Adipose tissue (tissue), 3 donors: Measurements from ENCODE around the gene RAP1GDS1. TPM values are rescaled to one million over a fixed set of nuclear protein-coding genes. Genes with fewer than 3 reads are reported as not detected.
"Not testable (repeated sequence)": the region's sequence is repeated elsewhere in the genome, so short reads cannot be mapped to it uniquely, and the experiment has no call there.

Experiments
- H3K27ac ChIP-seq: one replicate; pipeline ENCODE4 v1.5.1; 2013; ENCODE audit warnings: low read depth, low read length
- WGBS, 3 donors: extraction: QIAGEN DNeasy Blood & Tissue Kit; methylation state at CpG; one replicate each; pipeline ENCODE4 v1.1.7; 2013; 5-methylcytosine and 5-hydroxymethylcytosine counted together
- polyA plus RNA-seq, 3 donors: library from polyadenylated mRNA; stranded (reverse); fragments of 200-250 nt; gene quantifications; one replicate each; pipeline ENCODE4 v1.2.3, GENCODE V29; 2013
- donor health status: healthy with polysubstance abuse.
- donor health status: Bipolar disorder and iron deficiency.
- donor health status: healthy.

Gene RAP1GDS1
- polyA plus RNA-seq, 3 donors: 14.4 to 20.0 (median 18.5) TPM

DNA sequence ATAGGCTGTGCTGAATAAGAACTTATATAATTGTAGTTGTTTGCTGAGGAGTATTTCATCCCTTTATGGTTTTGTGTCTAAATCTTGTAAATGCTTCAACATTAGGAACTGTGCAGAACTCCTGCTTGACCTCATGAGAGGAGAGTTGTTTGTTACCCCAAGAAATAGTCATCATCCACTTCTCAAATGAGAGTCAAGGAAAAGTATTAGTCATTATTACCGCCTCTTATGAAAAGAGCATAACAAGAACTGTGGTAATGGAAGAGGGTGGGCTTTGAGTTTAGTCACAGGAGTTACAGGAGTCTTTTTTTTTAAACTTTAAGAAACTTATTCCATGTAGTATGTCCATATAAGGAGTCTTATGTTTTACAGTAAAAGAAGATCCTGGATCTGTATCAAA, 132.9 kb downstream of the RAP1GDS1 start:
- H3K27ac ChIP-seq: no peak overlapping the region
- WGBS, 3 donors: 96 to 100% (median 96%) methylated on average over 1 of the region's 1 CpG

DNA sequence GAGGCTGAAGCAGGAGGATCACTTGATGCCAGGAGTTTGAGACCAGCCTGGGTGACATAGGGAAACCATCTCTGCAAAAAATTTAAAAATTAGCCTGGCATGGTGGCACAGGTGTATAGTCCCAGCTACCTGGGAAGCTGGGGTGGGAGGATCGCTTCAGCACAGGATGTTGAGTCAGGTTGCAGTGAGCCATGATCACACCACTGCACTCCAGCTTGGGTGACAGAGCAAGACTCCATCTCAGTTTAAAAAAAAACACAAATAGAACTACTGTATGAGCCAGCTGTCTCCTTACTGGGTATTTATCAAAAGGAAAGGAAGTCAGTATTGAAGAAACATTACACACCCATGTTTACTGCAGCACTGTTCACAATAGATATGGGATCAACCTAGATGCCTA, 138.7 kb downstream of the RAP1GDS1 start:
- H3K27ac ChIP-seq: no peak overlapping the region
- 94 to 96% (median 96%) methylated on average over 1 of the region's 1 CpG for WGBS, 3 donors

DNA sequence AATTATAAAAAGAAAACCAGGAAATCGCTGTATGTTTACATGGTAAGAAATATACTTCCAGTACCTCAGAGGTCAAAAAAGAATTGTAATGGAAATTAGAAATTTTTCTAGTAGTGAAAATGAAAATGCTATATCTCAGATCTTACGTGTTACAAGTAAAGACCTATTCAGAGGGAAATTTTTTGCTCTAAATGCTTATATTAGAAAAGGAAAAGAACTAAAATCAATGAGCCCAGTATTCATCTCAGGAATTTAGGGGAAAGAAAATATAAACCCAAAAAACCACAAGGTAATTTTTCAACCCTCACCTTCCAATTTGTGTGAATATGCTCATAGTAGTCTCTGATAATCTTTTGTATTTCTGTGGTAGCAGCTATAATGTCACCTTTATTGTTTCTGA, 145.6 kb downstream of the RAP1GDS1 start:
- no peak overlapping the region for H3K27ac ChIP-seq
- 94 to 100% (median 95%) methylated on average over 2 of the region's 2 CpGs for WGBS, 3 donors

DNA sequence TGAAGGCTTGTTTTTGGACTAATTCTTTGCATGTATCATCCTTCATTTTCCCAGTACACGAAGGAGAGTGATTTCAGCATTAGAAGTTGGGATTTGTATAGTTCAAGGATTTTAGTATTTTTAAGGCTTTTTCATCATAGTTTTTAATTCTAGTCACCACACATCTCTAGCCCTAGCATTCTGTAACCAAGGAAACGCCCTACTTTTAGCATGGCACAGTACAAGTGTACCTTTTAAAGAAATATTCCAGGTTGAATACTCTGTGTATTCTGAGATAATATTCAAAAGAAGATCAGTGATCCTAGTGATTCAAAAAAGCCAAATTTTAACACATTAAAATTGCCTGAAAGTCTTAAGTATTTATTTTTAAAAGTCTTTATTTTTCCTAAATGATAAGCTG, 150.5 kb downstream of the RAP1GDS1 start:
- H3K27ac ChIP-seq: no peak overlapping the region
- 95 to 98% (median 97%) methylated on average over 2 of the region's 2 CpGs for WGBS, 3 donors

DNA sequence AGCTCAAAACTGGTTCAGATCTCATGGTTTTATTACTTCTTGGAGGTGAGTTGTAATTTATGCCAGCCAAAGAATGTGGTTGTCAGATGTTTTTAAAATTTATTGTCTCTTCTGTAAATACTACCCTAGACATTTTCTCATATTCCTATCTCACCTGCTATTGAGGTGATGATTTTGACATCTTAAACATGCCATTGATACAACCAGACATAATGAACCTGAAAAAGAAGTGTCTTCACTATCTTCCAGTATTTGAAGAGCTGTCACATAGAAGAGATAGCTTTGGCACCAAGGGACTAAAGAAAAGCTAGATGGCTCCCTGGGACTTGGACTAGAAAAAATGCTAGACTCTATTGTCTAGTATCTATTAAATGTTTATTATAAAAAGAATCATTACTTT, 155.7 kb downstream of the RAP1GDS1 start:
- no peak overlapping the region for H3K27ac ChIP-seq

DNA sequence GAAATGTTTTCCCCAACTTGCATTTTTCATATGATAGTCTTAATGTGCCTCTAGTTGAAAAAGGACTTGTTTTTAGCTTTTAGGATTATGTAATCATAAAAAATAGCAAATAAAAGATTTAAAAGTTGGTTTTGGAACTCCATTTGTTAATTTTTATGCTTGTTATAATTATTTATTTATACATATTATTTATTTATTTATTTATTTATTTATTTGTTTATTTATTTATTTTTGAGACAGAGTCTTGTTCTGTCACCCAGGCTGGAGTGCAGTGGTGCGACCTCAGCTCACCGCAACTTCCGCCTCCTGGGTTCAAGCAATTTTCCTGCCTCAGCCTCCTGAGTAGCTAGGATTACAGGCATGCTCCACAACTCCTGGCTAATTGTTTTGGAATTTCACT, 159.0 kb downstream of the RAP1GDS1 start:
- 94 to 100% (median 98%) methylated on average over 3 of the region's 3 CpGs for WGBS, 3 donors

DNA sequence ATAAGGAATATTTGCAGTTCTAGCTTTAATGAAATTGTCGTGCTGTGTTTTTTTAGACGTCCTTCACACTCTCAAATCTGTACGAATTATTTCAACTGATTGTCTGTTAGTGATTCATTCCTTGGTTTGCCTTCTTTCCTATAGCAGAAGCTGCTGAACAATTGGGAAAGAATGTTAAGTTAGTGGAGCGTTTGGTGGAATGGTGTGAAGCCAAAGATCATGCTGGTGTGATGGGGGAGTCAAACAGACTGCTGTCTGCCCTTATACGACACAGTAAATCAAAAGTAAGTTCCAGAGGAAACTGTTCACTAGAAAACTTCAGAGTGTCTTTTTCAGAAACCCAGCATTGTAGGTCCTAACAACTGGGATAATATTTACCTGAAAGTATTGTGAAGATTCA, 159.9 kb downstream of the RAP1GDS1 start:
- 91 to 96% (median 95%) methylated on average over 5 of the region's 5 CpGs for WGBS, 3 donors
- H3K27ac ChIP-seq: no peak overlapping the region

More for the DNA sequence above, 159.0 kb downstream of the RAP1GDS1 start:
- H3K27ac ChIP-seq: not testable (repeated sequence)

DNA sequence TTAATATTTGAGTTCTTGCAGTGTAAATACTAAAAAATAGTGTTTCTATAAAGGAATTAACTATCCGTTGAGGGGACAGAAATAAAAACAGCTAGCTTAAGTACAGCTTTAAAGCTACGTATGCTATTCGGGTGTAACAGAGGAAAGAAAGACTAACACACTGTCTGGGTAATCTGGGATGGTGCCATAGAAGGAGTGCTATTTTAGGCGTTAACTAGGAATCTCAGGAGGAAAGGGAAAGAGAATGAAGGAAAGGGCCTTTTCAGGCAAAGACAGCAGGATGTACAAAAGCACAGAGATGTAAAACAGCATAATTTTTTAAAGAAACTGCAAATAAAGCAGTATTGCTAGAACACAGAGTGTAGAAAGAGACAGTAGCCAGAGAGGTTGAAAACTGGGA, 161.8 kb downstream of the RAP1GDS1 start:
- WGBS, 3 donors: 73 to 92% (median 81%) methylated on average over 4 of the region's 4 CpGs

DNA sequence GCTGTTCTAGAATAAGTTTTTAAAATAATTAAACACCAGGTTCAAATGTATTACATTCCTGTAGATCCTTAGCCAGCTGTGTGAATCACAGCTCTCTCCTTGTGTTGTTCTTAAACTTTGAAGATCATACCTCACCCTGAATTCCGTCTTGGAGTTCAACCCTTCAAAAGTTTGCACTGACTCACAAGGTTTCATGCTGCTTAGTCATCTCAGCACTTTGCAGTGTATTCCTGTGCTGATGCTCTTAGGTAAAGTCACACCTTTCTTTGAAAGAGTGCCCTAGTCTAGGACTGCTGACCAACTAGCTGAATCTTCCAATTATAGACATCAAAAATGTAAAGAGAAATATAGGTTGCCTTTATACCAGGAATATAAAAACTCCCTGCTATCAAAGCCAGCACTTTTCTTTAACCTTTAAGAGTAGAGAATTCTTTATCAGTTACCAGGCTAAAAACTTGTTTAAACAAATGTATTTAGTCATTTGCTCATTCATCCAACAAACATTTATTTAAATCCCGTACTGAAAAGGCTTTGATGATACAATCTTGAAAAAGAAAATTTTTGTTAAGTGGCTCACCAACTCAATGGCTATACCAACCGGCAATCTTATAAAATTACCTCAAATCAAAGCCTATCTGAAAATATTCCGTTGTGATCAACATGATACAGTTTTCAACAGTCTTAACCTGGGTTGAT, 169.7 kb downstream of the RAP1GDS1 start:
- no peak overlapping the region for H3K27ac ChIP-seq
- WGBS, 3 donors: 83 to 89% (median 85%) methylated on average over 4 of the region's 4 CpGs

More for the DNA sequence above, 161.8 kb downstream of the RAP1GDS1 start:
- H3K27ac ChIP-seq: no peak overlapping the region

DNA sequence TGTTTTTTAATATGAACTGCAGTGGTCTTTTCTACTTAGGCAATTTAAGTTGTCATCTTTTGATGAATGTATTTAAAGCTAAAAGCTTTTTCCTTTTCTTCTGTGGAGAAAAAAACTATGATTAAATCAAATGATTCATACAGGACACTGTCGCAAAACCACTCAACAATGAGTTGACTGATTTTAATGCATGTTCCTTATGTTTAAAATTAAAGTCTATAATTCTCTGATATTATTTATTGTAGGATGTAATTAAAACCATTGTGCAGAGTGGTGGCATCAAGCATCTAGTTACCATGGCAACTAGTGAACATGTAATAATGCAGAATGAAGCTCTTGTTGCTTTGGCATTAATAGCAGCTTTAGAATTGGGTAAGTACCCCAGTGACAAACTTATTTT, 172.5 kb downstream of the RAP1GDS1 start:
- no peak overlapping the region for H3K27ac ChIP-seq
- WGBS, 3 donors: 86 to 96% (median 91%) methylated on average over 1 of the region's 1 CpG

DNA sequence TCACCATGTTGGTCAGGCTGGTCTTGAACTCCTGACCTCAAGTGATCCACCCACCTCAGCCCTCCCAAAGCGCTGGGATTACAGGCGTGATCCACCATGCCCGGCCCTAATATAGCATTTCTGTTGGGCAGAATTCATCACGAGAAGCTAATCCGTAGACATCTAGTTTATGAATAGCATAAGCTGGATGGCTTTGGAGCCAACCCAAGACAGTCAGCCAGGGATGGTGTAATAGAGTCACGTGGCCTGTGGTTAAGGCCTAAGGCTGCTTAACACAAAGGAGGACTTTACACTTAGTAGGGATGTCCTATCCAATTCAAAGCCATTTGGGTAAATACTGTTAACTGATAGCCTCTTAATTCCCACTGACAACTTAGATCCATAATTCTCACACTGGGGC, 173.6 kb downstream of the RAP1GDS1 start:
- whole genome bisulfite sequencing, 3 donors: 96 to 98% (median 97%) methylated on average over 6 of the region's 6 CpGs
- no peak overlapping the region for H3K27ac ChIP-seq

DNA sequence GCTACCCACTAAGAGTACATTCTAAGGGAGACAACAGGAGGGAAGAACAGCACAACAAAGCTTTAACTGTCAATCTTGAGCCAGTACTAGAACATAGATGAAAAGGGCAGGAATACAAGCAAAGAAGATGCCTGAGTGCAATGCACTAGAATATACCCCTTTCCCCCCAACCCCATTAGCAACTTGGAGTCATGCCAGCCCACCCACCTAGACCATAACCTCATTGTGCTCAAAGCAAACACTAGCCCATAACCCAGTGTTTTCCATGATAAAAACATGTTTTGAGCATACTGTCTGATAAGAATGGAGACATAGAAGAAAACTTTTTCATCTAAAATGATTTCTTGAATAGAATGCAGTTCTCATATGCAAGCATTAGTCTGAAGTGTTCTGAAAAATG, 183.2 kb downstream of the RAP1GDS1 start:
- no peak overlapping the region for H3K27ac ChIP-seq

DNA sequence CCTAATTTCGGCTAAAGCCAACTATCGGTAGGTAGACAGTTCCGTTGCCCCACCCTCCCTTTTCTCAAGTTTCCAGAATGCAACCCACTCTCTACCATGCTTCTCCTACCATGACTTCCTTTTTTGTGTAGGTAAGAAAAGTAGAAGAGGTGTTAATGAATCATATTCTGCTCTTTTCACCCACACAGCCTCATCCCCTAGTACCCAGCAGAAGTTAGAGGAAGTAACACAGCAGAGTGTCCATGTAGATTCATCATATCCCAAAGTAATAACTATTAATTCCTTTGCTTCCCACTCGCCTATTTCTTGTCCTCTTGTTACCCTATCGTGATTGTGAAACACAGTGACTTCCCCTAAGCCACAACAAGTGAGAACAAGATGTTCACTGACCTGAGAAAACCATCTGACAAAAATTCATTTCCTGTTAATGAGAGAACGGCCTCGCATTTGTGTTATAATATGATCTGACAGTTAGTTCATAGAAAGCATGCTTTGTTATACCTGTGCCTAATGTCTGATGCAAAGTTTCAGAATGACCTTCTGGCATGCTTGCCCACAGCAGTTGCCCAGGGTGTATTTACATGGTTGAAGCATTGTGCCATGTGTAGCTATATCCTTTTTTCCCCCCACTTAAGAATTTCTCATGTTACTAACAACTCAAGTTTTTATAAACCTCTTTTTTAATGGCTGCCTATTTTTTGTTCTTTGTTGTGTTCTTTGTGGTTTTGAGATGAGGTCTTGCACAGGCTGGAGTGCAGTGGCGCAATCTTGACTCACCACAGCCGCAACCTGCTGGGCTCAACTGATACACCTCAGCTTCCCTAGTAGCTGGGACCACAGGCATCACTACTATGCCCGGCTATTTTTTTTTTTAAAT, 185.6 kb downstream of the RAP1GDS1 start:
- no peak overlapping the region for H3K27ac ChIP-seq
- WGBS, 3 donors: 43 to 84% (median 55%) methylated on average over 10 of the region's 10 CpGs

DNA sequence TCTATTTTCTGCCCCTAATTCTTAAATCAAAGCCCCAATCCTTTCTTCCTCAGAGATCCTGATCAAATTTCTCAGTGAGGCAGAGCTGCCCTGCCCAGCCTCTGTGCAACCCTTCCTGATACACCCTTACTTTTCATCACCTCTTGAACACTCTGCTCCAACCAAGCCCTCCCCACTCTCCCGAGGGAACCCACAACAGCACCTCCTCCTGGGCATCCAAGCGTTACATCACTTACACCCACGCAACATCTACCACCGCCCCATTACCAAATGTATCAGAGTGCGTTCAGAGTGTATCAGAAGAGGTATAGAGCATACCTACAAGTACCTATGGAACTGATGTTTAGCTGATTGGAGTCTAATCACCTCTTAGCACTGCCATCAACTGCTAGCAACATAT, 186.5 kb downstream of the RAP1GDS1 start:
- no peak overlapping the region for H3K27ac ChIP-seq

DNA sequence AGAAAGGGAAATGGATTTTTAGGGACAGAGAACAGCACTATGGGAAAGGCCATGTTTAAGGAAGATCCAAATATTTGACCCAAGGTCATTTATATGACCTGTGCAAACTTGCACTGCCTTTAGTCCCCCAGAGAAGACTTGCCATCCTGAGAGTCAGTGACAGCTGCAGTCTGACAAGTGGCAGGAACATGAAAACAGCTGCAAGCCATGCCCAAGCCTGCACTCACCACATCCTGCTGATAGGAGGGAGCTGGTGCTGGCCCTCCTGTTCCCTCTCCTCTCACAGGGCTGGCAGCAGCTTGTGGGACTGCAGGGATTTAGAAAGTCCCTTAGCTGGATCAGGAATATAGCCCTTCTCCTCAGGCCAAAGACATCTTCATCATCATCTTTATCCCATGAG, 187.7 kb downstream of the RAP1GDS1 start:
- H3K27ac ChIP-seq: no peak overlapping the region

More for the DNA sequence above, 186.5 kb downstream of the RAP1GDS1 start:
- 67 to 95% (median 72%) methylated on average over 5 of the region's 5 CpGs for WGBS, 3 donors

DNA sequence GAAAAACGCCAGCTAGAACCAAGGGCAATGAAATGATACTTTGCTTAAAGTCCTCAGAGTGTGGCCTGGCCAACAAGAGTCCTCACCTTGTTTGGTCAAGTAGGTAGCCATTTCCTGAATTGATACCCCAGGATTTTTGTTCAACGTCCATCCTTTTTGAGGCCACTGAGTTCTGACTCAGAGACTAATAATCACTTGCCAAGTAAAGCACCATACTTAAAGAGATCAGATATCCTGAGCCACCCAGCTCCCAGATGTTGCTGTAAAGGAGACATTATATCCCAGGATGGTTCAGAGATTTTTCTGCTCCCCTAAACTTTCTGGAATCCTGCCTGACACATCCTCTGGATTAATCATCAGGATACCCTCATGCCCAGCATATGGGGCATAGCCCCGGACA, 190.9 kb downstream of the RAP1GDS1 start:
- WGBS, 3 donors: 79 to 86% (median 83%) methylated on average over 3 of the region's 3 CpGs

DNA sequence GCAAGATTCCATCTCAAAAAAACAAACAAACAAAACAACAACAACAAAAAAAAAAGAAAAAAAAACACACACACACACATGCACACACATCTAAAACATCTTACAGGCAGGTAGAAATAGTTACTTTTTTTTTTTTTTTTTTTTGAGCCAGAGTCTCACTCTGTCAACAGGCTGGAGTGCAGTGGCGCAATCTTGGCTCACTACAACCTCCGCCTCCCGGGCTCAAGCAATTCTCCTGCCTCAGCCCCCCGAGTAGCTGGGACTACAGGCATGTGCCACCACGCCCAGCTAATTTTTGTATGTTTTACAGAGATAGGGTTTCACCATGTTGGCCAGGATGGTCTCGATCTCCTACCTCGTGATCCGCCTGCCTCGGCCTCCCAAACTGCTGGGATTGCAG, 196.2 kb downstream of the RAP1GDS1 start:
- WGBS, 3 donors: 89 to 97% (median 96%) methylated on average over 9 of the region's 9 CpGs
- H3K27ac ChIP-seq: not testable (repeated sequence)

More for the DNA sequence above, 190.9 kb downstream of the RAP1GDS1 start:
- no peak overlapping the region for H3K27ac ChIP-seq

DNA sequence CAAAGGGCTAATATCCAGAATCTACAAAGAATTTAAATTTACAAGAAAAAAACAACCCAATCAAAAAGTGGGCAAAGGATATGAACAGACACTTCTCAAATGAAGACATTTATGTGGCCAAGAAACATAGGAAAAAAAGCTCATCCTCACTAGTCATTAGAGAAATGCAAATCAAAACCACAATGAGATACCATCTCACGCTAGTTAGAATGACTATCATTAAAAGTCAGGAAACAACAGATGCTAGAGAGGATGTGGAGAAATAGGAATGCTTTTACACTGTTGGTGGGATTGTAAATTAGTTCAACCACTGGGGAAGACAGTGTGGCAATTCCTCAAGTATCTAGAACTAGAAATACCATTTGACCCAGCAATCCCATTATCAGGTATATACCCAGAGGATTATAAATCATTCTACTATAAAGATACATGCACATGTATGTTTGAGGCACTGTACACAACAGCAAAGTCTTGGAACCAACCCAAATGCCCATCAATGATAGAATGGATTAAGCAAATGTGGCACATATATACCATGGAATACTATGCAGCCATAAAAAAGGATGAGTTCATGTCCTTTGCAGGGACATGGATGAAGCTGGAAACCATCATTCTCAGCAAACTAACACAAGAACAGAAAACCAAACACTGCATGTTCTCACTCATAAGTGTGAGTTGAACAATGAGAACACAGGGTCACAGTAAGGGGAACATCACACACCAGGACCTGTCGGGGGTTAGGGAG, 200.1 kb downstream of the RAP1GDS1 start:
- 78 to 98% (median 81%) methylated on average over 2 of the region's 2 CpGs for WGBS, 3 donors
- H3K27ac ChIP-seq: not testable (repeated sequence)

DNA sequence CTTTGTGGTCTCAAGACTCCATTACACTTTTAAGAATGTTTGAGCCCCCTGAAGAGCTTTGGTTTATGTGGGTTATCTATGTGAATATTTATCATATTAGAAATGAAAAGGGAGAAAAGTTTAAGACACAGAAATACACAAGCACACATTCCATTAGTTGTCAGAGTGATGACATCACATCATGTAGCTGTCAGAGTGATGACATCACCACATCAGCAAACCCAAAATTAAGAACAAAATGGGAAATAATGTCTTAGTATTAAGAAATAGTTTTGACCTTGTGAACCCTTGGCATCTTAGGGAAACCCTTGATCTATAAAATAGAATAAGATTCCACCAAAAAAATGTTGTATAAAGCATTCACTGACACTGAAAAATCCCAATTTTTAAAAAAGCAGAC, 201.3 kb downstream of the RAP1GDS1 start:
- no peak overlapping the region for H3K27ac ChIP-seq
